Islet precursor cell (in vitro differentiated cells): ENCODE results near the gene DBNL.

ENCODE experiments used
- DNase-seq: peaks from one replicate; pipeline ENCODE4 v3.0.0-alpha.2; 2018

DBNL gene

DNA sequence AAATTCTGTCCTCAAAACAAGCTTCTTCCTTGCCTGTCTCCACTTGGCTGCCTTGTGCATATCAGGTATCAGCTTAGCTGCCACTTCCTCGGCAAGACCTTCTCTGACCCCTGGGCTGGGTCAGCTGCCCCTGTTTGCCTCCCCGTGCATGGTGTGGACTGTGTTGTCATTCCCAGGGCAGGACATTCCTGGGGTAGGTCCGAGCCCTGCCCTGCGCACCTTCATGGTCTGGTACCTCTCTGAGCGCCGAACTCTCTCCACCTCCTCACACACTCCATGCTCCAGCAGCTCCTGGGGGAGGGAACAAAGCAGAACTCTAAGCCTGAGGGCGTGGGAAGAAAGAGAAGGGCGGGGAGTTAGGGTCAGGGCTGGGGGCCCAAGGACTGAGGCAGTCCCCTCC is 34.0 kb downstream of the DBNL start:
- DNase-seq, result no peak

DNA sequence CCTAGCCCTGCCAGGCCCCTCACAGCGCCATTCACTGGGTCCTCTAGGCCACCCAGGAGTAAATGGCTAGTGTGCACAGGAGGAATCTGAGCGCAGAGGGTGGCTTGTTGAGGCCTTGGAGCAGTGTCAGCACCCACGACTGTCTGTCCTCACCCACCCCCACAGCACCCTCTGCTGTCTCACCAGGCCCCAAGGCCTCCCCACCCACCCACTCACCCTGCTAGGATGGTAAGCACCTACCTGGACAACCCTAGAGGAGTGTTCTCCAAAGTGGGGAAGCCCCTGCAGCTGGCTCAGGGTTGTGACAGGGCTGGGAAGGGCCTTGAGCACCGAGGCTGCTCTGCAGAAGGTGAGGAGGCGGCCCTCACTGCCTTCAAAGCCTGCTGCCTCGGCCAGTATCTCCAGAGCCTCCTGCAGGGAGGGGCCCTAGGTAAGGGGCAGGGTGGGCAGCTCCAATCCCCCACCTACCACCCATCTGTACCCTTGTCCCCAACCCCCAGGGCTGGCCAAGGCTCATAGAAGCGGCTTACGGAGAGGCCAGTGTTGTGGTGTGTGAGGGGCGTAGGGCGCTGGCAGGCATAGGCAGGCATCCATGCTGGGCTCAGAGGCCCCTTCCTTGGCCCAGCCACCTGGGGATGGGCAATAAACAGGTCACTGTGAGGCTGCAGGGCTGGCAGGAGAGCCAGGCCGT is 35.0 kb downstream of the DBNL start:
- no peak for DNase-seq

DNA sequence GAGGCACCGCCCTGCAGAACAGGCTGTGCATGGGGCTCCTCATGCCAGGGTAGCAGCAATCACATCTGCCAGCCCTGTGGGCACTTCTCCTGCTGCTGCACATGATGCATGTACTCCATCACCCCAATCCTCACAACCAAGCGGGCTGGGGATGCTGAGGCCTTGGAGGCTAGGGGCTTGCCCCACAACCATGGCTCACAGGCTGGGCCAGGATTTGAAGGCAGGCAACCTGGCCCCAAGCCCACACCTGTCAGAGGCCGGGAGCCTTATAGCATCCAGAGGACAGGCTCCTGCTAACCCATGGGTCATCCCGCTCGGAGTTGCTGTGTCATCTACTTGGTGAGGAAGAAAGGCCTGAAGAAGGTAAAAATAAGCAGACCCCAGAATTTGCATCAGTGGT is 35.6 kb downstream of the DBNL start:
- DNase-seq, result no peak

DNA sequence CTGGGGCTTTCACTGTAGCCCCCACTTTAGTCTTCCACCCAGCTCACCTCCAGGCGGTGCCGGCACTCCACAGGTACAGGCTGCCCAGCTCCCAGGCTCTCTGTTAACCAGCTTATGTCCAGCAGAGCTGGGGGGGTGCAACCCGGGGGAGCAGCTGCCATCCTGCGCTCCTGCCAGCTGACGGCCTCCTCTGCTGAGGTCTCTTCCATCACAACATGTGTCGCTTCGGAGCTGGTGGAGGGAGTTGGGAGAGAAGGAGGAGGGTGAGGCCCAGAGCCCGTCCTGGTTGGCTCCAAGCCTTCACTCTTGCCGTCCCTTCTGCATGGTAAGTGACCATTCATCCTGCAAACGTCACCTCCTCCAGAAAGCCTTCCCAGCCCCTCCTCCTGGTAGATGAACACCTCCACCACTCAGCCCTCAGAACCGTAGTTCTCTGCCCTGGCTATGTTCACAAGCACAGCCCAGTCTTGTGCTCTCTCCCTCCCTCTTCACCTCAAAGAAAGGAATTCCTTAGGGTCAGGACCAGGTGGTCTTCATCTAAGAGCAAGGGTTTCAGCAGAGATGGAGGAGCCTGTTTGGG is 36.3 kb downstream of the DBNL start:
- no peak for DNase-seq

DNA sequence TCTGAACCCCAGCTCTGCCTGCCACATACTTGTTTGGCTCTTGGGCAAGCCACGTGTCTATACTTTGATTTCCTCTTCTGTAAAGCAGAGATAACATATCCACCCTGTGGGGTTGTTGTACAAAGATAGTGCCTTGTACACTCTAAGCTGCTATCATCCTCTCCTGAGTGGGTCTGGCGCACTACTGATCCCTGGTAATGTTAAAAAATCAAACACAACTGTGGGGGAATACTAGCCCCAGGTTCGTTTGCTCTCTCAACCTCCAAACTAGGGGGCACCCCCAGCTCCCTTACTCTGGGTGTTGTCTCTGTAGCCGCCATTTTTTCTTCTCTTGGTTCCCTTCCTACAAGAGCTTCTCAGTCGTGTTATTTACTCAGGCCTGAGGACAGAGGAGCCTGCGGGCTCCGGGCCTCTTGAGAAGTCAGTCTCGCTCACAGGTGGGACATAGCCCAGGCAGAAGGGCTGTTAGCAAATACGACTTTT is 36.8 kb downstream of the DBNL start:
- no peak for DNase-seq

DNA sequence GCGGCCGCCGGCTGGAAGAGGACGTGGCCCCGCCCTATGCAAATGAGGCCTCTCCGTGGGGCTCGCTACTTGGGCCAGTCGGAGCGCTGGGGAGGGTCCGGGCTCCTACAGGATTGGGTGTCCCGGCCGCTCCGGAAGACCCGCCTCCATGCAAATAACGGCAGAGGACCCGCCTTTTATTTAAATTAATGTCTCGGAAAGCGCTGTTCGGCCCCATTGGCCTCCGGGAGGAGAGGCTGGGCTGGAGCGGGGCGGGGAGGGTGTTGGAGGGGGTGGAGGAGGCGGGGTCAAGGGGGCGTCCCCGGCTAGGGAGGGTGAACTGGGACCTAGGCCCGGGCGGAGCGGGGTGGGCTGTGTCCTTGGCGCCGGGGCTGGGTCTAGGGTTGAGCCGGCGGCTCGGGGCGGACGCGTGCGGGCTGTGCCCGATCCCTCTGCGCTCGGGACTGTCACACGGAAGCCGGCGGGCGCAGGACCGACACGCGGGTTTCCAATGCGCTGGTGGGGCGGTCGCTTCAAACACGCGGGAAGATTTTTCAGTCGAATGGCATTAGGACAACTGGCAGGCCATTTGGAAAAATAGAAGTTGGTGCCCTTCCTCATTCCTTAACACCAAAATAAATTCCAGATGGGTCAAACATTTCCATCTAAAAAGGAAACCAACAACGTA is 38.2 kb downstream of the DBNL start:
- peak; percentile 100 for DNase-seq

DNA sequence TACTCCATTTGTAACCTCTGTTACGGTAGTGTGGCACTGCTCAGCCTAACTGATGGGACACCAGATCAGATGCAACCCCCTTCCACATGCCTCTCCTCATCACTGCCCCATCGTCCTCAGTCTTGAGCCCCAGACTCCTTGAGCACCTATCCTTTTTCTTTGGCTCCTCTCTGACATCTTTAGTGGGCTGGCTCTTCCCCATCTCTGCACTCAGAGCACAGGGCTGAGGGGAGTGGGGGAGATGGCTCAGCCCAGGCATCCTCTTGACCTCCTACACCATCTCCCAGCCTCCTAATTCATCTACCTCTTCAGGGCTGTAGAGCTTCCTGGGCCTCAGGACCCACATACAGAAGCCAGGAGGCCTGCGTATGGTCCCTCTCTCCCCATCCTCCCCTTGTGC is 39.3 kb downstream of the DBNL start:
- DNase-seq, result no peak

DNA sequence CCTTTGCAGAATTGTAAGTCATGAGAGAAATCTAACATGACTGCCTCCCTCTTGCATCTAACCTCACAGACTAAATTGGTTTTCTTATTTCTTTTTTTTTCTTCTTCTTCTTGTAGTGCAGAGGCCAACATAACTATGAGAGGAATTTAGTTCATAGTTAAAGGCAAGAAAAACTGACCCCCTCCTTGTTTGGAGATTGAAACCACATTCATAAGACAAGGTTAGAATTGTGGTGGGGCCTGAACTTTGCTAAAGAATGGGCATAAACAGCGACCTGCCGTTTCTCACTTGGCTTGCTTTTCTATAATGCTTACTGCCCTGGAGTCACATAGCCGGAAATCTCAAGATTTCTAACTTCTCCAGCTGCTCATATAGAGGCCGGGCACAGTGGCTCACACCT is 40.2 kb downstream of the DBNL start:
- DNase-seq, result no peak

DNA sequence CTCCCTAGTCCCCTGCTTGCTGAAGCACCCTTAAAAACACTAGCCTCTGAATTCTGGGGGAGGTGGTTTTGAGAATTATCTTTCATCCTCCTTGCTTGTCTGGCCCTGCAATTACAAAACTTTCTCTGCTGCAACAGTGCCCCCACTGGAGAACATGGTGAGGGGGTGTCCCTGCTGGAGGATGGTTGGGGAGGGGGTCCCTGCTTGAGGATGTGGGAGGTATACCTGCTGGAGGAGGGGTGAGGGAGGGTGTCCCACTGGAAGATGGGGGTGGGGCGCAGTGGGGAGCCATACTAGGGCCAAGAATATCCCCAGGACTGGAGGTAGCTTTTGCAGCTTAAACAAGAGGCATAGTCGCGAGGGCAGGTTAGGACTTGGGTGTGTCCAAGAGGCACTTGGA is 41.0 kb downstream of the DBNL start:
- DNase-seq, result no peak

DNA sequence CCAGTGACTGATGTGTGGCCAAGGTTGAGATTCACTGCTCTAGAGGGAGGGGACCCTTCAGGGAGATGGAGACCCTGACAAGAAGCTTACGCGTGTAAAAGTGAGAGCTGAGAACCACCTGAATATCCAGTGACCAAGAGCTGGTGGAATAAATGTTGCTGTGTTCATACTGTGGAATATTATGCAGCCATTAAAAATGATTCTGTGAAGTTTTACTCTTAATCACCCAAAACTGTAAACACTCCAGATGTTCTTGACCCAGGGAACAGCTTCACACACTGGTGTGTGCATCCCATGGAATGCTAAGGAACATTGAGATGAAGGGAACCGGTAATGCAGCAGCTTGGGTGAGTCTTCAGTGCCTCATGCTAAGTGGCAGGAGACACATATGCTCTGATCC is 42.1 kb downstream of the DBNL start:
- DNase-seq, result no peak

DNA sequence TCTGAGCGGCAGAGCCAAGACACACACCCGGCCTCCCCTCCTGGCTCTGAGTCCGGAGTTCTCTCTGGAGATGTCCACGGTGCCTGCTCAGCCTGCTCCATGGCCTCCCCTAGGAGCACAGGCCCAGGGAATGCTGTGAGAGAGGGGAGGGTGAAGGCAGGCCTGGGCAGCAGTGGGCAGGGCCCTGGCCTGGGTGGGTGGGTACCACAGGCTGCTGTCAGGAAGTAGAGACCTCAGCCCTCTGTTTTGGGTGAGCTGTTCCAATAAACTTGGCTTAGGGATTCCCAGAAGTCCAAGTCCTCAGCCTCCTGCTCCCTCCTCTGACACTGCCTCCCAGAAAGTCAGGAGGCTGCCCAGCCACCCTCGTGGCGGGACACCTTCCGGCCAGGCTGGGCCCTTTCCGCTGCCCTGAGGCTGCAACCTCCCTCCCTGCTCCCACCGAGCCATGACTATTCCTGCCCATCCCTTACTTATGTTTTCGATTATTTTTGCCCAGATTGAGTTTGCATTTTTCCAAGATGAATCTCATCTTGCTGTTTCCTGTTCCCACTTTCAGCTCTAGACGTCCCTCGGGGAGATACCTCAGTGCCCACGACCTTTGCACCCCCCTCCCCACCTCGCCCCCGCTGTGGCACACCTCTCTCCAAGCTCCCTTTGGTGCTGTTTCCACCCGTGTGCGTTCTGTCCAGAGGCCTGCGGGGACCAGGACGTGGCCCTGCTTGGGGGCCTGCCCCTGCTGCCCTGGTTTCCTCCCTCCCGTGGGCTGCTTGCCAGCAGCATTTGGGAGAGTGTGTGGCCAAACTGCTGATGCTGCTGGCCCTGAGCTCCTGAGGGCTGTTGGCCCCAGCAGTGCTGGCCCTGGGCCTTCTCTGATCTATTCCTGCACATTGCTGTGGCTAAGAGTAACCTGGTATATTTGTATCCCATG is 43.7 kb downstream of the DBNL start:
- peak; percentile 71 for DNase-seq

DNA sequence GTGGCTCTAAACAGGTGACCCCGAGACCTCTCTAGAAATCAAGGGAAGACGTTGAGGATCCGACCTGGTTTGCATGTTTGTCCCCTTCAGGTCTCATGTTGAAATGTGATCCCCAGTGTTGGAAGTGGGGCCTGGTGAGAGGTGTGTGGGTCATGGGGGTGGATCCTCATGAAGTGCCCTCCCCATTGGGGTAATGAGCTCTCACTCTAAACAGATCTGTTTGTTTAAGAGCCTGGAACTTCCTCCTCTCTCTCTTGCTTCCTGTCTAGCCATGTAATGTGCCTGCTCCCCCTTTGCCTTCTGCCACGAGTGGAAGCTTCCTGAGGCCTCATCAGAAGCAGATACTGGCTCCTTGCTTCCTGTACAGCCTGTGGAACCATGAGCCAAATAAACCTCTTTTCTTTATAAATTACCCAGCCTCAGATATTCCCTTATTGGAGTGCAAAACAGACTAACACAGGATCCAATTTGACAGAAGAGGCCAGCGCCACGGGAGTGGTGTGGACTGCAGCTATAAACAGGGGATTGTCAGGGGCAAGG is 48.7 kb downstream of the DBNL start:
- DNase-seq, result no peak

DNA sequence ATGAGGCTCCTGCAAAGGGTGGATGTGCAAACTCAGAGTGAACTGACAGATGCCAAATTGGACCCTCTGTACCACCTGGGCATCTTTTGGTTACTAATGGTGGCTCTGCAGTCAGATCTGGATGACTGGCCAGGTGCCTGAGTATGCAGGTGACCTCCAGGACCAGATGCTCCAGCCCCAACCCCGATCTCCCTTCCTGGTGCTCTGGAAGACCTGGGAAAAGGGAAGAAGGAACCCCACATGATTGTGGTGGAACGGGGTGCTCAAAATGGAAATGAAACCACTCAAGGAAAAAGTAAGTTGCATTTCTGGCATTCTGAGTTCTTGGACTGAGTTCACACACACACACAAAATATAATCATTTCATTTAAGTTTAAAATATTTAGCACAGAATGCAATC is 49.9 kb downstream of the DBNL start:
- DNase-seq, result no peak

DNA sequence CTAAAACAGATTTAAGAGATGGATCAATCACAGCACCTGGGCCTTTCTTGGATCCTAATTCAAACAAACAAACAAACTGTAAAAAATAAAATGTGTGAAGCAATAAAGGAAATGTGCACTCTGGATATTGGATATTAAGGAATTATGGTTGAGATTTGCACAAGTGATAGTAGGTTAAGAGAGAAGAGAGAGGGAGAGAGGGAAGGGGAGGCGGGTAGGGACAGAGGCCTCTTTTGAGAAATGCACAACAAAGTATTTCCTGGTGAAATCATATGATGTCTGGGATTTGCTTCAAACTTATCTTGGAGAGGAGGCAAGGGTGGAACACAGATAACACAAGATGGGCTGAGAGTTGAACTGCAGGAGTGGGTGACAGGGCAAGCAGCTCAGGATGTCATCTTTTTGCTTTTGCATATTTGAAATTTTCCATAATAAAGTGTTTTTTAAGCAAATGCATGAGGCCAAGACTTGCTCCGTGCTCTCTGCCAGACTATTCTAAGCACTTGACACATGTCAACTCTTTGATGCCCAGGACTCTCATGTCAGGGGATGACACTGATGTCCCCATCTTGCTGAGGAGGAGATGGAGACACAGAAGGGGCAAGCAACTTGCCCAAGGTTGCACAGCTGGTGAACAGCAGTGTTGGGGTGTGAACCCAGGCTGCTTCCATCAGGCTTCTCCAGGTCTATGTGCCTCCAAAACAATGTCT is 50.5 kb downstream of the DBNL start:
- no peak for DNase-seq

DNA sequence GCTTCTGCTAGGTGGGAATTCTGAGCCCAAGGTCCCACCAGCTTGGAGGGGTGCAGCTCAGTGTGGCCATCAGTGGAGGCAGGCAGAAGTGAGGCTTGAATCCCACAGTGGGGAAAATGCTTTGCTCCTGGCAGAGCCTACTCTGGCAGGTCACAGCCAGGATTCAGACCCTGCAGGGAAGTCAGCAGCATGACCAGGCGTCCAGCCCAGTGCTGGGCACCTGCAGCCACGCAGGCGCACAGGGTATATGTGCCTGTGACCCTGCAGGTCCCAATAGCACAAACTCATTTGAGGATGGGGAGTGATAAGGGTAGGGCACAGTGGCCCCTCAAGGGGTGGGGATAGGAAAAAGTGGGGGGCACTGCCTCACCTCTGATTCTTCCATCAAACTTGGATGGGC is 51.3 kb downstream of the DBNL start:
- no peak for DNase-seq

DNA sequence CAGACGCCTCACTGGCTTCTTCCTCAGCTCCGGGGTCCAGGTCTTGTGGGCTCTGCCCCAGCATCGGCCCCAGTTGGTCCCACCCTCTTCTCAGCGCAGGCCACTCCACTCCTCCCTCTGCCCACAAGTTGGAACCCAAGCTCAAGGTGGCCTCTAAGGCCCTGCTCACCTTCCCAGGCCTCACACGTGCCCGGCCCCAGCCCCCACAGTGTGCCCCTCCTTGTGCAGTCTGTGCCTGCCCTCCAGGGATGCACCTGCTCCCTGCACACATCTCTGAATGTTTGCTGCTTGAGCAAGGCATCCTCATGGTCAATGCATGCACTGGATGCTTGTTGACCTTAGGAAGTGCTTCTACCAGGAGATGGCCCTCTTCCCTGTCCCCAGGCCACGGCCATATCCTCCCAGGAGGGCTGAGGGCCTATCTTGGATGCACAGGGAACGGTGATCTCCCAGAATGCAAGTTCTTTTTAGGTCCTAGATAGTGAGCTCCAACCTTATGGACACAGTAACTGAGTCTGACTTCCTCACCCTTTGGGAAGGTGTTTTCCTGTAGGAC is 51.9 kb downstream of the DBNL start:
- DNase-seq, result no peak

DNA sequence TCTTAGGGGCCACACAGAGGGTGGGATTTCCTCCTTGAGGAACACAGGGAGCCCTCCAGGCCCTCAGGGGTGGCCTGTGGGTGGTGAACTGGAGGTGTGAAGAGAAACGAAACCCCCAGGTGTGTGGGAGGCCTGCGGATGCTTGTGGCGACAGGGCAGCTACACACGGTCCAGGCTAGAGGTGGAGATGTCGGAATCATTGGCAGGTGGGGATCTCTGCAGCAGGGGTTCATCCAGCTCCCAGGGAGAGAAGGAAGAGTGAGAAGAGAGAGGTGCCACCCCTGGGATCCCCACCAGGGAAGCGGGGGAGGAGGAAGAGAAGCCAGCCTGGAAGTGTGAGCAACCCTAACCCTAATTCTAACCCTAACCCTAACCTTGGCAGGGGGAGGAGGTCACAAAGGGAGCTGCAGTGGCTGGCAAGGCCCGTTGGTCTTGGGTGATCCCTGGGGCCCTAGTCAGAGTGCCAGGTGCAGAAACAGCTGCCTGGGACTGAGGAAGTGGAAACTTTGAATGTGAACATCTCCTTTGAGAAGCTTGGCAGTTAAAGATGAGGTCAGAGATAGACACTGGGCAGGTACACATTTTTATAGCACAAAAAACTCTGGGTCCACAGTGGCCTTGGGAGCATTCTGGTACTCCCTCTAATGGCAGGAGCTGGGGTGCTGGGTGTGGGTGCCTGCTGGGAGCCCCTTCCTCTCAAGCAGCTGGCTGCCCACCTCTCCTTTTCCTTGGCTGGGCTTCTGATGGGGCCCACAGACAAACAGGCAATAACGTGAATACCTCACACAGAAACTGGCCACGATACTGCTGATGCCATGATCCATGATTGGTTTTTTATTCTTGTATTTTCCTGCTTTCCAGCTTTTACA is 52.8 kb downstream of the DBNL start:
- no peak for DNase-seq

DNA sequence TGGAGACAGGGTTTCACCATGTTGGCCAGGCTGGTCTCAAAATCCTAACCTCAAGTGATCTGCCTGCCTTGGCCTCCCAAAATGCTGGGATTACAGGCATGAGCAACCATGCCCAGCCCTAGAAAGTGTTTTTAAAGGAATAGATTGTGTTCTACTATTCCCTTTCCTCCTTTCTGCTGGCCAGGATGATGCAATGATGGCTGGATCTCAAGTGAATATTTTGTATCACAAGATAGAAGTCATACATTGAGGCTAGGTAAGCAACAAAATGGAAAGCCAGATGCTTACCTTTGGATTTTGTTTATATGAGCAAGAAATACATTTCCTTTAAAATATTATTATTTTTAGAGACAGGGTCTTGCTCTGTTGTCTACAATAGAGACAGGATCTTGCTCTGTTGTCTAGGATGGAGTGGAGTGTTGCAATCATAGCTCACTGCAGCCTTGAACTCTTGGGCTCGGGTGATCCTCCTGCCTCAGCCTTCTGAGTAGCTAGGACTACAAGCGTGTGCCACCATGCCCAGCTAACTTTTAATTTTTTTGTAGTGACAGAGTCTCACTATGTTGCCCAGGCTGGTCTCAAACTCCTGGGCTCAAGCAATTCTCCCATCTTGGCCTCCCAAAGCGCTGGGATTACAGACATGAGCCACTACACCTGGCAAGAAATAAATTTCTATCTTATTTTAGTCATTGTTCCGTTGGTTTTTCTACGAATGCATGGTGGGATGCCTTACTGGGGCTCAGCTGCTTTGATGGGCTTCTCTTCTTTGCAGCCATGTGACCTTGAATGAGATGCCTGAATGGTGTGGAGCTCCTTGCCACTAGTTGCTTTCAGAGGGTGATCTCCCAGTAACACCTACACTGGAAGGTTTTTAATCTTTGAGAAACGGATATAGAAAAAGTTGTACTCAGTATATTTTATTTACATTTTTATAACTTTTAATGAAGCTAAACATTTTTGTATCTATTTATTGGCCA is 53.9 kb downstream of the DBNL start:
- no peak for DNase-seq

DNA sequence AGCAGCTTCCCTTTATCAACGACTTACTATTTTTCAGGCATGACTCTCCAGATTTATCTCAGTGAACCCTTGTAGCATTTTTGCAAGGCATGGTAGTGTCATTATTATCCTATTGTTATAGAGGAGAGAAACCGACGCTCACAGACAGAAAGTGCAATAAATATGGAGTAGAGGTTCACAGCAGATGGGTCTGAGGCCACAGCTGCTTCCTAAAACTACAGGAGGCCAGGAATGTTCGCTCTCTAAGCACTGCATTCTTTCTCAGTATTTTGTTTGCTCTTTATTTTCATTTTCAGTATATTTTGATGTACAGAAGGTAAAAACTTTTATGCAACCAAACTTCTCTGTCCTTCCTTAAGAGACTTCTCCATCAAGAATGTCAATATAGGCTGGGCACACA is 55.2 kb downstream of the DBNL start:
- DNase-seq, result no peak
